SK-N-MC (cell line): ENCODE data around the gene FXR2.

Experiments used
- EZH2 ChIP-seq: fragments of 200-600 bp; sonication (generic); IDR thresholded peaks from one replicate; pipeline ENCODE4 v1.6.1; 2017; ENCODE audit warnings: antibody characterized with exemption
- FOXP2 ChIP-seq: optimal IDR thresholded peaks from 2 replicates; pipeline ENCODE3; 2011; ENCODE audit warnings: mild to moderate bottlenecking, moderate library complexity; ENCODE audit not compliant: insufficient read depth; ENCODE audit errors: extremely low read length, control extremely low read depth
- POLR2AphosphoS5 ChIP-seq: IDR thresholded peaks from 2 replicates; pipeline ENCODE4 v1.6.1; 2012; ENCODE audit warnings: mild to moderate bottlenecking, low read depth, low read length, borderline replicate concordance

DNA sequence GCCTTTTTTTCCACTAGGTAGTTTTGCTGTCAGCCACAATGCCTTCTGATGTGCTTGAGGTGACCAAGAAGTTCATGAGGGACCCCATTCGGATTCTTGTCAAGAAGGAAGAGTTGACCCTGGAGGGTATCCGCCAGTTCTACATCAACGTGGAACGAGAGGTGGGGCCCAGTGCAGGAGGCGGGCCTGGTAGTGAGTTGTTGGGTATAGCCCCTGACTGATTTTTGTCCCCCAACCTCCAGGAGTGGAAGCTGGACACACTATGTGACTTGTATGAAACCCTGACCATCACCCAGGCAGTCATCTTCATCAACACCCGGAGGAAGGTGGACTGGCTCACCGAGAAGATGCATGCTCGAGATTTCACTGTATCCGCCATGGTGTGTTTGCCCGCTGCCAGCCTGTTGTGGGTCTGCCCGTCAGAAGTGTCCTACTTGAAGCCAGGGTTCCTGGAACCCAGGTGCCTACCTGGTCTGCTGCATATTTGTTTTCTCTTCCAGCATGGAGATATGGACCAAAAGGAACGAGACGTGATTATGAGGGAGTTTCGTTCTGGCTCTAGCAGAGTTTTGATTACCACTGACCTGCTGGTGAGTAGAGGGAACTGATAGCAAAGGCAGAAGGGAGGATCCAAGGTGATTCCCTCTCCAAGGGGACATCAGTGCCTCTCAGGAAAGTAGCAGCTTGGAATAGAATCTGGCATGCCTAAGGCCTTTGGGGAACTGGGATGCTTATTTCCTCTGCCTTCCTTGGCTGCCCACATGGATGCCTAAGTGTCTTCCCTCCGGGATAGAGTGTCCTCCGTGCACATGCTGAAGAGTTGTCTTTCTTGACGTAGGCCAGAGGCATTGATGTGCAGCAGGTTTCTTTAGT is 37.1 kb downstream of the FXR2 start:
- TF ChIP-seq POLR2AphosphoS5 (no peak), EZH2 (no peak), FOXP2 (no peak)
